GM23248 (cell line): Measurements from ENCODE around the gene TMEM91. TPM values are rescaled to one million over a fixed set of nuclear protein-coding genes. Genes with fewer than 3 reads are reported as not detected.

Experiments used
- DNase-seq: peaks from one replicate; pipeline ENCODE4 v3.0.0-alpha.2; 2015
- H2AFZ ChIP-seq: fragments of 200-600 bp; sonication (generic); 2 replicates; pipeline ENCODE4 v1.6.1; 2016; ENCODE audit warnings: antibody characterized with exemption
- H3F3A ChIP-seq: fragments of 200-600 bp; sonication (generic); 2 replicates; pipeline ENCODE4 v1.6.1; 2016; ENCODE audit warnings: mild to moderate bottlenecking, antibody characterized with exemption, mixed run types; ENCODE audit not compliant: insufficient read depth
- H3K27ac ChIP-seq: fragments of 200-600 bp; sonication (generic); 2 replicates; pipeline ENCODE4 v1.5.1; 2016; ENCODE audit warnings: mild to moderate bottlenecking
- H3K27me3 ChIP-seq: fragments of 200-600 bp; sonication (generic); replicated peaks from 2 replicates; pipeline ENCODE4 v1.6.1; 2016; ENCODE audit warnings: mild to moderate bottlenecking; ENCODE audit not compliant: insufficient read depth
- H3K36me3 ChIP-seq: fragments of 200-600 bp; sonication (generic); 2 replicates; pipeline ENCODE4 v1.6.1; 2016; ENCODE audit warnings: low read depth, mild to moderate bottlenecking
- H3K4me1 ChIP-seq: fragments of 200-600 bp; sonication (generic); 2 replicates; pipeline ENCODE4 v1.6.1; 2016; ENCODE audit warnings: mild to moderate bottlenecking; ENCODE audit not compliant: insufficient read depth
- H3K4me2 ChIP-seq: fragments of 200-600 bp; sonication (generic); one replicate; pipeline ENCODE4 v1.6.1; 2016; ENCODE audit warnings: mild to moderate bottlenecking; ENCODE audit not compliant: unreplicated experiment
- H3K4me3 ChIP-seq: fragments of 200-600 bp; sonication (generic); 2 replicates; pipeline ENCODE4 v1.5.1; 2016; ENCODE audit warnings: mild to moderate bottlenecking
- H3K79me2 ChIP-seq: fragments of 200-600 bp; sonication (generic); 2 replicates; pipeline ENCODE4 v1.6.1; 2016; ENCODE audit warnings: mild to moderate bottlenecking; ENCODE audit not compliant: insufficient read depth
- H3K9ac ChIP-seq: fragments of 200-600 bp; sonication (generic); 2 replicates; pipeline ENCODE4 v1.6.1; 2016; ENCODE audit warnings: mild to moderate bottlenecking
- H3K9me2 ChIP-seq: fragments of 200-600 bp; sonication (generic); 2 replicates; pipeline ENCODE4 v1.6.1; 2016; ENCODE audit warnings: mixed run types, mild to moderate bottlenecking, moderate library complexity; ENCODE audit not compliant: insufficient read depth
- H3K9me3 ChIP-seq: fragments of 200-600 bp; sonication (generic); one replicate; pipeline ENCODE4 v1.6.1; 2017; ENCODE audit warnings: low read depth
- H4K20me1 ChIP-seq: fragments of 200-600 bp; sonication (generic); 2 replicates; pipeline ENCODE4 v1.6.0; 2016; ENCODE audit not compliant: insufficient read depth
- EZH2 ChIP-seq: fragments of 200-600 bp; sonication (generic); IDR thresholded peaks from 2 replicates; pipeline ENCODE4 v1.6.1; 2018; ENCODE audit warnings: antibody characterized with exemption, mild to moderate bottlenecking; ENCODE audit not compliant: insufficient read depth, poor library complexity, severe bottlenecking
- EZH2phosphoT487 ChIP-seq: fragments of 200-600 bp; sonication (generic); IDR thresholded peaks from 2 replicates; pipeline ENCODE4 v1.6.1; 2018; ENCODE audit warnings: antibody characterized with exemption, moderate library complexity, mild to moderate bottlenecking, low read depth; ENCODE audit not compliant: insufficient read depth
- WGBS, 2 experiments: methylation state at CpG; one replicate each; pipeline ENCODE4 v1.1.6; 2015 to 2017; ENCODE audit warnings: low lambda C conversion rate in 2 of 2, low coverage in 1 of 2; ENCODE audit errors: missing lambda C conversion rate in 2 of 2; 5-methylcytosine and 5-hydroxymethylcytosine counted together
- in situ Hi-C: fragments of 300-500 bp; cut with MboI; formaldehyde crosslinking; loops from 2 replicates; pipeline ENCODE4 v1.15.0; 2020
- polyA plus RNA-seq: library from polyadenylated mRNA; unstranded; fragments of >200 nt; fragmentation: Nextera tagmentation; extraction: Ambion mirVana; gene quantifications from 2 replicates; pipeline ENCODE4 v1.2.1, GENCODE V29; 2016
- total RNA-seq: library from RNA; depleted of rRNA; stranded (reverse); fragments of >200 nt; shearing (Covaris generic); gene quantifications from 2 replicates; pipeline ENCODE4 v1.2.3, GENCODE V29; 2014

TMEM91 gene
- total and polyA plus RNA-seq, 2 experiments from 2014 or later = 5.3 to 6.6 TPM

GRCh38 chr19:41397086-41398049, 21.0 kb downstream of the TMEM91 start, which contains the start of the genes BCKDHA and EXOSC5:
BCKDHA (plus strand) TSS chr19:41397818; CDS start chr19:41397828, 10 bp downstream.
EXOSC5 (minus strand) TSS chr19:41397359; CDS start chr19:41397328, 31 bp downstream.
- WGBS, 2 experiments = 1% methylated on average over 50 of the region's 50 CpGs
- H3K4me3 ChIP-seq = peak within 1 kb of the TSS; percentile 100
- no peaks in the 10 kb centered on the region for H3F3A ChIP-seq
- peak within 1 kb of the TSS; percentile 93 for H3K27ac ChIP-seq
- no peaks in the 10 kb centered on the region for H3K9me2 ChIP-seq
- H3K36me3 ChIP-seq = no peaks in the 10 kb centered on the region
- in situ Hi-C loops = no loop called here
- DNase-seq = peak; percentile 100
- no peaks in the 10 kb centered on the region for H3K9me3 ChIP-seq
- peak within 1 kb of the TSS; percentile 95 for H2AFZ ChIP-seq
- H3K79me2 ChIP-seq = peaks cover 41% of the 10 kb centered on the region
- H3K4me1 ChIP-seq = peaks cover 8% of the 10 kb centered on the region
- H3K4me2 ChIP-seq = peak within 1 kb of the TSS; percentile 94
- H3K27me3 ChIP-seq = no peaks in the 10 kb centered on the region
- H4K20me1 ChIP-seq = no peaks in the 10 kb centered on the region
- TF ChIP-seq EZH2phosphoT487 = no peak
- no peak for TF ChIP-seq EZH2
- H3K9ac ChIP-seq = peak within 1 kb of the TSS; percentile 98

DNA sequence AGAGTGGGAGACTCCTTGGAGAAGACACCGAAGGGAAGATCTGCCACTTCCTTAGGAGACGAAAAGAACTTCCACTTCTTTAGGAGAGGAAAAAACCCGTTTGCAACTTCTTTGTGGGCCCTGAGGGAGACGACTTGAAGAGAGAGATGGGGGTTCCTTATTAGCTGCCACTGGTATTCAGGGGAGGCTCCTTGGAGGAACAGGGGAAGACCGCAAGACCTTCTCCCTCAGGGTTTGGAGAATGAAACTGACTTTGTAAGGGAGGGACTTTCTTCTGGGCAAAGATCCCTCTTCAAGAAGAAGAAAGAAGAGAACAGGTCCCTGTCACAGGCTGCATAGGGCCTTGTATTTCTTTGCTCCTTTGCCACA, 21.7 kb downstream of the TMEM91 start:
- DNase-seq = peak; percentile 39
- Histone ChIP-seq H3K36me3 (no peaks in the 10 kb centered on the region), H3K27ac (peak overlapping the region; percentile 93), H3K4me2 (peak overlapping the region; percentile 94), H4K20me1 (no peaks in the 10 kb centered on the region), H3K79me2 (peaks cover 41% of the 10 kb centered on the region), H3K9ac (peak overlapping the region; percentile 98), H3K9me3 (no peaks in the 10 kb centered on the region), H3K9me2 (no peaks in the 10 kb centered on the region), H3K4me3 (peak overlapping the region; percentile 100), H2AFZ (peak overlapping the region; percentile 87), H3F3A (no peaks in the 10 kb centered on the region), H3K4me1 (peaks cover 8% of the 10 kb centered on the region), H3K27me3 (no peaks in the 10 kb centered on the region)
- no peak for TF ChIP-seq EZH2
- no peak for TF ChIP-seq EZH2phosphoT487
- in situ Hi-C loops = no loop called here
- WGBS, 2 experiments = 1 to 5% methylated on average over 5 of the region's 5 CpGs

- no peaks in the 10 kb centered on the region for H3F3A ChIP-seq
- no peaks in the 10 kb centered on the region for H3K27me3 ChIP-seq
- no peak overlapping the region for H3K27ac ChIP-seq
- peak overlapping the region; percentile 100 for H3K4me3 ChIP-seq
- no peaks in the 10 kb centered on the region for H3K9me3 ChIP-seq
- H3K9me2 ChIP-seq = no peaks in the 10 kb centered on the region
- peak overlapping the region; percentile 98 for H3K9ac ChIP-seq
- DNase-seq = peak; percentile 18
- no peak overlapping the region for H2AFZ ChIP-seq
- H3K4me1 ChIP-seq = peaks cover 8% of the 10 kb centered on the region
- H3K4me2 ChIP-seq = peak overlapping the region; percentile 94
- 29 to 32% methylated on average over 3 of the region's 3 CpGs for WGBS, 2 experiments
- TF ChIP-seq EZH2 (no peak), EZH2phosphoT487 (no peak)
- H3K79me2 ChIP-seq = peaks cover 41% of the 10 kb centered on the region
- no peaks in the 10 kb centered on the region for H3K36me3 ChIP-seq
- in situ Hi-C loops = no loop called here
- H4K20me1 ChIP-seq = no peaks in the 10 kb centered on the region
These were observed 22.3 kb downstream of the TMEM91 start for GRCh38 chr19:41398598-41398997.

GRCh38 chr19:41399091-41399490, 22.8 kb downstream of the TMEM91 start:
- WGBS, 2 experiments = 76 to 80% methylated on average over 3 of the region's 3 CpGs
- Histone ChIP-seq H3K4me1 (peaks cover 8% of the 10 kb centered on the region), H4K20me1 (no peaks in the 10 kb centered on the region), H3K9me2 (no peaks in the 10 kb centered on the region), H3K79me2 (peaks cover 41% of the 10 kb centered on the region), H3K36me3 (no peaks in the 10 kb centered on the region), H3K9me3 (no peaks in the 10 kb centered on the region), H3K4me3 (peak overlapping the region; percentile 100), H3K27ac (no peak overlapping the region), H3F3A (no peaks in the 10 kb centered on the region), H3K4me2 (peak overlapping the region; percentile 94), H3K27me3 (no peaks in the 10 kb centered on the region), H3K9ac (peak overlapping the region; percentile 98), H2AFZ (no peak overlapping the region)
- DNase-seq = no peak
- in situ Hi-C loops = no loop called here
- TF ChIP-seq EZH2 (no peak), EZH2phosphoT487 (no peak)
